Testis (tissue), 3 donors: ENCODE data around the gene SSBP3. TPM values are rescaled to one million over a fixed set of nuclear protein-coding genes. Genes with fewer than 3 reads are reported as not detected.

Experiments used
- DNase-seq: peaks from one replicate; pipeline ENCODE4 v3.0.0-alpha.2; 2019
- H3K27ac ChIP-seq, 2 donors: fragments of 200-600 bp; sonication (generic); one replicate each; pipeline ENCODE4 v1.5.1; 2019
- H3K27me3 ChIP-seq: fragments of 200-600 bp; sonication (generic); one replicate; pipeline ENCODE4 v1.5.1; 2019
- H3K36me3 ChIP-seq: fragments of 200-600 bp; sonication (generic); one replicate; pipeline ENCODE4 v1.5.1; 2017; ENCODE audit warnings: low read depth; ENCODE audit errors: missing control alignments
- H3K4me1 ChIP-seq: fragments of 200-600 bp; sonication (generic); one replicate; pipeline ENCODE4 v1.5.1; 2019
- H3K4me3 ChIP-seq, 2 donors: fragments of 200-600 bp; sonication (generic); one replicate each; pipeline ENCODE4 v1.5.1; 2017 to 2019
- H3K9me3 ChIP-seq: fragments of 200-600 bp; sonication (generic); one replicate; pipeline ENCODE4 v1.5.1; 2017
- POLR2A ChIP-seq: fragments of 450-650 bp; IDR thresholded peaks from one replicate; pipeline ENCODE4 v1.6.1; 2017; ENCODE audit warnings: antibody characterized with exemption, mild to moderate bottlenecking, moderate library complexity
- WGBS, 2 donors: methylation state at CpG; one replicate each; pipeline ENCODE4 v1.1.5; 2018; 5-methylcytosine and 5-hydroxymethylcytosine counted together
- intact Hi-C: fragments of 100-400 bp; cut with DNase I; formaldehyde crosslinking; loops from one replicate; pipeline ENCODE4 v1.15.1; 2023; ENCODE audit warnings: low total_unique reads
- polyA plus RNA-seq: library from polyadenylated mRNA; stranded (reverse); fragments of 350-450 nt; fragmentation: Illumina TruSeq; extraction: RNeasy Lipid Tissue Mini Kit (QIAGEN cat#74804); gene quantifications from one replicate; pipeline ENCODE4 v1.2.3, GENCODE V29; 2014; ENCODE audit warnings: low read depth, low replicate concordance; ENCODE audit not compliant: insufficient read depth
- total RNA-seq, 2 donors: library from RNA; depleted of rRNA; stranded (reverse); fragments of >200 nt; gene quantifications; one replicate each; pipeline ENCODE4 v1.2.3, GENCODE V29; 2016
- TF ChIP-seq, protein P1 (sequence below), 3 experiments: fragments of 450-650 bp in 2 of 3; fragments of 200-600 bp in 1 of 3; sonication (generic) in 1 of 3; IDR thresholded peaks; one replicate each; pipeline ENCODE4 v1.5.1; 2016 to 2019; ENCODE audit warnings: antibody characterized with exemption in 3 of 3, mild to moderate bottlenecking in 2 of 3, moderate library complexity in 1 of 3

Gene SSBP3
- total and polyA plus RNA-seq, 3 donors from 2014 or later = 88.8 to 99.0 (median 91.6) TPM

DNA sequence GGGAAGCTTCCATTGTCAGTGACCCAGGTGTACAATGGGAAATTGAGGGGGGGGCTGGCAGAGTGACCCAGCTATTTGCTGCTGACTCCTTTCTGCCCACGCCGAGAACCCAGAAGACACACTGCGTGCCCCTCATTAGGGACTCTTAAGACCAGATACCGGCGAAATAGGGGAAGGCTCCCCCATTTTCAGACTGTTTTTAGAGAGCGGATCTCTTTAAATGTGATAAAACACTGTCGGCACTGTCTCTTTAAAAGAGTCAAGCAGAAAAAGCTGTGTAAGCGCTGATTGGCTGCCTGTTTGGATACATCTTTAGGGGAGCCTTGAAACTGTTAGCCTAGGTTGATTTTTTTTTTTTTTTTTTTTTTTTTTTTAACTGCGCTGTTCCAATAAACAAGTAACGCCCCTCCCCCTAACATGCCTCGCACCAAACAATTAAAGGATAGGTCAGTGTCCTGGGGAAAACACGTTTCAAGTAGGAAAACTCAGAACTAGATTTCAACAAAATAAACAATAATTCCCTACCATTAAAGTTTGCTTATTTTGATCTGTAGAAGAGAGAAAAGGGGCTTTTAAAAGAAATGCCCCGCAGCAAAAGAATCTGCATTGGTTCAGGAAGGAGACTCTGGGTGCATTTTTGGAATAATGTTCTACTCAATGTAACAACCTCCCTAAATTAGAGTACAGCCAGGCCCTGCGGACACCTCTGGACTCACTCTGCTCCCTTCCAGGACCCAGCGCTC, 1.4 kb upstream of the SSBP3 start:
- intact Hi-C loops = loop anchor here (2.0 to 10.0 kb wide), 3 partner anchors 81 to 283 kb away; no protein-coding TSS in a partner anchor
- peak; percentile 93 for DNase-seq

DNA sequence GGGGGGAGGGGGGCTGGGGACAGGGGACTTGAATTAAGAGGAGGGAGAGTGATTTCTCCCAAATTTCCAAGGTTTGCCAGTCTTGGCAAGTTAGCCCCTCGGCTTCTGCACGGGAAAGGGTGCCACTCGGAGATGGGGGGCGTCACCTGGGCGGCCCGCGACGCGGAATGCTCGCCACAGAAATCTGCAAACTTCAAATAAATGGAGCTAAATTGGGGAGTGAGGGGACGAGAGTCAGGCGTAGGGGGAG, 885 bp upstream of the SSBP3 start:
- intact Hi-C loops = loop anchor here (2.0 to 10.0 kb wide), 3 partner anchors 82 to 282 kb away; no protein-coding TSS in a partner anchor
- Histone ChIP-seq H3K27me3 (no peaks in the 10 kb centered on the region), H3K27ac (peak overlapping the region; percentile 85 to 87), H3K9me3 (no peaks in the 10 kb centered on the region), H3K36me3 (no peaks in the 10 kb centered on the region), H3K4me1 (peaks cover 49% of the 10 kb centered on the region), H3K4me3 (peak overlapping the region; percentile 65 to 87)
- TF ChIP-seq POLR2A = no peak
- TF ChIP-seq, protein P1, sequence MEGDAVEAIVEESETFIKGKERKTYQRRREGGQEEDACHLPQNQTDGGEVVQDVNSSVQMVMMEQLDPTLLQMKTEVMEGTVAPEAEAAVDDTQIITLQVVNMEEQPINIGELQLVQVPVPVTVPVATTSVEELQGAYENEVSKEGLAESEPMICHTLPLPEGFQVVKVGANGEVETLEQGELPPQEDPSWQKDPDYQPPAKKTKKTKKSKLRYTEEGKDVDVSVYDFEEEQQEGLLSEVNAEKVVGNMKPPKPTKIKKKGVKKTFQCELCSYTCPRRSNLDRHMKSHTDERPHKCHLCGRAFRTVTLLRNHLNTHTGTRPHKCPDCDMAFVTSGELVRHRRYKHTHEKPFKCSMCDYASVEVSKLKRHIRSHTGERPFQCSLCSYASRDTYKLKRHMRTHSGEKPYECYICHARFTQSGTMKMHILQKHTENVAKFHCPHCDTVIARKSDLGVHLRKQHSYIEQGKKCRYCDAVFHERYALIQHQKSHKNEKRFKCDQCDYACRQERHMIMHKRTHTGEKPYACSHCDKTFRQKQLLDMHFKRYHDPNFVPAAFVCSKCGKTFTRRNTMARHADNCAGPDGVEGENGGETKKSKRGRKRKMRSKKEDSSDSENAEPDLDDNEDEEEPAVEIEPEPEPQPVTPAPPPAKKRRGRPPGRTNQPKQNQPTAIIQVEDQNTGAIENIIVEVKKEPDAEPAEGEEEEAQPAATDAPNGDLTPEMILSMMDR (IDR thresholded peaks at IDR 0.05) = no peak
- no peak for DNase-seq
- WGBS, 2 donors = 0% methylated on average over 12 of the region's 12 CpGs

More for the DNA sequence above, 1.4 kb upstream of the SSBP3 start:
- Histone ChIP-seq H3K4me3 (peak overlapping the region; percentile 65 to 87), H3K27ac (peak overlapping the region; percentile 85 to 87), H3K27me3 (no peaks in the 10 kb centered on the region), H3K4me1 (peaks cover 44% of the 10 kb centered on the region), H3K36me3 (no peaks in the 10 kb centered on the region), H3K9me3 (no peaks in the 10 kb centered on the region)
- 2% methylated on average over 15 of the region's 15 CpGs for WGBS, 2 donors
- TF ChIP-seq POLR2A = no peak
- TF ChIP-seq, protein P1 (IDR thresholded peaks at IDR 0.05) = peak in 1 of 3 experiments; percentile 6

DNA sequence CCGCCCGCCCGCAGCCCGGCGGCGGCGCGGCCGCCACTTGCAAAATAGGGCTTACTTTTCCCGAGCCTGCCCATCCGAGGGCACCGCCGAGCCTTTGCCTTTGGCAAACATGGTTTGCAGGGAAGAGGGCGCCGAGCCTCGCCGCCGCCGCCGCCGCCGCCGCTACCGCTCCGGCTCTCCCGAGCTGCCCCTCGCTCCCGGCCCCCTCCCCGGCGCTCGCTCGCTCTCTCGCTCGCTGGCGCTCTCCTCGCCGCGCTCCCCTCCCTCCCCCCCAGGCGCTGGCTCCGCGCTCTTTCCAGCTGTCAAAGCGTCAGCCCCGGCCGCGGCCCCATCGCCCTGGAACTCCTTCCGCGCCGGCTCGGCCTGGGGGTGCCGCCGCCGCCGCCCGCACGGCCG, 298 bp downstream of the SSBP3 start:
- peak overlapping the region in 1 of 2 donors; percentile 78 for H3K27ac ChIP-seq
- H3K9me3 ChIP-seq = no peaks in the 10 kb centered on the region
- peak overlapping the region; percentile 65 to 69 for H3K4me3 ChIP-seq
- 0 to 1% methylated on average over 2 to 22 of the region's 57 CpGs for WGBS, 2 donors
- DNase-seq = no peak
- no peaks in the 10 kb centered on the region for H3K27me3 ChIP-seq
- H3K36me3 ChIP-seq = no peaks in the 10 kb centered on the region
- no peak for TF ChIP-seq POLR2A
- TF ChIP-seq, protein P1 (IDR thresholded peaks at IDR 0.05) = no peak
- H3K4me1 ChIP-seq = peaks cover 54% of the 10 kb centered on the region
- intact Hi-C loops = loop anchor here (2.0 to 10.0 kb wide), 3 partner anchors 83 to 281 kb away; no protein-coding TSS in a partner anchor

DNA sequence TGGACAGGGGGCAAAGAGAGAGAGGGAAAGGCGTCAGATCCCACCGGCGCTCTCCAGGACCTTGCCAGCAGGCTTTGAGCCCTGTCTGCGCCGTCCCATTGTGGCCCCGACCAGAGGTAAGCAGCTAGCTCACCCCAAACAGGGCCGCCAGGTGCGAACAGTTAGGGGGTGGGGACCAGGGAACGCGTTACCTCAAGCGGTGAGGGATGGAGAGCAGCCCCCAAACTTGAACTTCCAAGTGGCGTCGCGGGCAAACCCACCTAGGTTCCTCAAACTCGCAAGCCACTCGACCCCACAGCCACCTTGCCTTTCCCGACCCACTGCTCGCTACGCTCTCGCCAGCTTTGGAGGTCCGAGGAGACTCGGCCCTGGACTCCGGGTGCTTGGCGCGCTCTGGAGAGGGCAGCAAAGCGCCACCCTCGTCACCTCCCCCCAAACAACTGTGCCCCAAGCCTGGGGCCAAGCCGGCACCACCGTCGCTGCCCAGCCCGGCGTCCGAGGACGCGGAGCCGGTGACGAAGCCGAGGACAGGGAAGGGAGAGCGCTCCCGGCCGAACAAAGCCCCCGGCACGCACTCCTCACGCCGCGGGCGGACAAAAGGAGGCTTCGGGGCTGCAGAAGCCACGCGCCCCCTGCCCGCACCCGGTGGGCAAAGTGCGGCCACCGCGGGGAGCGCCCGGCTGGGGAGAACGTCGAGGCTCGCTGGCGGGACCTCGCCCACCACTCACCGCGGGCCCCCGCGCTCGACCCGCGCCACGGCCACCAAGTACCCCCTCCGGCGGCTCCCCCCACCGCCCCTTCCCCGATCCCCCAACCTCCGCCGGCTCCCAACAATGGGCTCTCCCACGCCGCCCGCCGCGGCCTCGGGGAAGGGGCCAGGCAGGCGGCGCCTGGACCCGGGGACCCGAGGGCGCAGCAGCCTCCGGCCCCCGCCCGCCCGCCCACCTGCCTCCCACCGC, 976 bp downstream of the SSBP3 start:
- Histone ChIP-seq H3K4me3 (peak overlapping the region; percentile 65 to 69), H3K27ac (peak overlapping the region; percentile 53 to 78), H3K9me3 (no peaks in the 10 kb centered on the region), H3K36me3 (no peaks in the 10 kb centered on the region), H3K4me1 (peaks cover 54% of the 10 kb centered on the region), H3K27me3 (no peaks in the 10 kb centered on the region)
- intact Hi-C loops = loop anchor here (5.0 to 10.0 kb wide), 2 partner anchors 133 to 280 kb away; no protein-coding TSS in a partner anchor
- 1 to 8% methylated on average over 7 to 49 of the region's 92 CpGs for WGBS, 2 donors
- TF ChIP-seq, protein P1 (IDR thresholded peaks at IDR 0.05) = no peak
- no peak for TF ChIP-seq POLR2A
- peak; percentile 41 for DNase-seq
